Measurements from ENCODE around the gene HIVEP3.
A peak's percentile ranks its signal among the peaks of the same experiment; 100 is the strongest.
"Not testable (repeated sequence)": the region's sequence is repeated elsewhere in the genome, so short reads cannot be mapped to it uniquely, and the experiment has no call there.

HIVEP3 gene

GRCh38 chr1:41574842-41575241 lies 343.9 kb downstream of the HIVEP3 start:
- DNase-seq: no peak

- peak; percentile 83 to 90 for DNase-seq
These were observed 344.7 kb downstream of the HIVEP3 start for GRCh38 chr1:41573785-41574713.

GRCh38 chr1:41573194-41573593 lies 345.5 kb downstream of the HIVEP3 start:
- no peak for DNase-seq

- DNase-seq: no peak
These were observed 346.5 kb downstream of the HIVEP3 start for GRCh38 chr1:41572224-41572623.

- no peak for DNase-seq
These were observed 347.7 kb downstream of the HIVEP3 start for GRCh38 chr1:41571041-41571440.

GRCh38 chr1:41568204-41568603 lies 350.5 kb downstream of the HIVEP3 start:
- no peak for DNase-seq

GRCh38 chr1:41566969-41567368 lies 351.8 kb downstream of the HIVEP3 start:
- no peak for DNase-seq

GRCh38 chr1:41566274-41566885 lies 352.3 kb downstream of the HIVEP3 start:
- DNase-seq: no peak

GRCh38 chr1:41564741-41565475 lies 353.8 kb downstream of the HIVEP3 start:
- no peak for DNase-seq

GRCh38 chr1:41562328-41562727 lies 356.4 kb downstream of the HIVEP3 start:
- DNase-seq: no peak

GRCh38 chr1:41560931-41561330 lies 357.8 kb downstream of the HIVEP3 start:
- no peak for DNase-seq

GRCh38 chr1:41560496-41560895 lies 358.2 kb downstream of the HIVEP3 start:
- DNase-seq: no peak

GRCh38 chr1:41559331-41559730 lies 359.4 kb downstream of the HIVEP3 start:
- DNase-seq: no peak

GRCh38 chr1:41558761-41559171 lies 360.0 kb downstream of the HIVEP3 start:
- peak; percentile 44 to 92 for DNase-seq

GRCh38 chr1:41557751-41558455 lies 360.8 kb downstream of the HIVEP3 start:
- no peak for DNase-seq

- not testable (repeated sequence) for DNase-seq
These were observed 364.0 kb downstream of the HIVEP3 start for GRCh38 chr1:41554746-41555145.

- no peak for DNase-seq
These were observed 370.8 kb downstream of the HIVEP3 start for GRCh38 chr1:41547781-41548560.

GRCh38 chr1:41547336-41547735 lies 371.4 kb downstream of the HIVEP3 start:
- DNase-seq: no peak

- DNase-seq: no peak
These were observed 371.9 kb downstream of the HIVEP3 start for GRCh38 chr1:41546833-41547135.

GRCh38 chr1:41545996-41546832 lies 372.5 kb downstream of the HIVEP3 start:
- DNase-seq: peak in 1 of 2 experiments; percentile 15
